H9 (cell line): ENCODE results near the gene UBE2Q2. TPM values are rescaled to one million over a fixed set of nuclear protein-coding genes. Genes with fewer than 3 reads are reported as not detected.

ENCODE experiments used
- DNase-seq: peaks from one replicate; pipeline ENCODE4 v3.0.0-alpha.2; 2017
- H2AFZ ChIP-seq: one replicate; pipeline ENCODE4 v1.6.1; 2013; ENCODE audit warnings: mild to moderate bottlenecking, low read length, control low read depth, moderate library complexity
- H2AK5ac ChIP-seq: 2 replicates; pipeline ENCODE4 v1.6.1; 2013; ENCODE audit warnings: low read length, control low read depth, mixed read lengths; ENCODE audit not compliant: insufficient read length
- H2BK120ac ChIP-seq: one replicate; pipeline ENCODE4 v1.6.1; 2013; ENCODE audit warnings: low read depth, mild to moderate bottlenecking, low read length, control low read depth, inconsistent platforms; ENCODE audit not compliant: poor library complexity, severe bottlenecking
- H2BK12ac ChIP-seq: 2 replicates; pipeline ENCODE4 v1.6.1; 2013; ENCODE audit warnings: low read length, control low read depth, mixed read lengths, low read depth; ENCODE audit not compliant: insufficient read length
- H2BK15ac ChIP-seq: 2 replicates; pipeline ENCODE4 v1.6.1; 2013; ENCODE audit warnings: low read depth, low read length, control low read depth
- H2BK20ac ChIP-seq: one replicate; pipeline ENCODE4 v1.6.1; 2013; ENCODE audit warnings: low read depth, mild to moderate bottlenecking, low read length, control low read depth, inconsistent platforms; ENCODE audit not compliant: poor library complexity, severe bottlenecking
- H2BK5ac ChIP-seq: 2 replicates; pipeline ENCODE4 v1.6.1; 2013; ENCODE audit warnings: low read length, control low read depth, mixed read lengths; ENCODE audit not compliant: insufficient read length
- H3K14ac ChIP-seq: 2 replicates; pipeline ENCODE4 v1.6.1; 2013; ENCODE audit warnings: low read length, control low read depth; ENCODE audit not compliant: insufficient read depth
- H3K18ac ChIP-seq: 2 replicates; pipeline ENCODE4 v1.6.1; 2013; ENCODE audit warnings: low read depth, mild to moderate bottlenecking, mixed read lengths, low read length, control low read depth; ENCODE audit not compliant: insufficient read length
- H3K23ac ChIP-seq: 2 replicates; pipeline ENCODE4 v1.6.1; 2013; ENCODE audit warnings: low read length, control low read depth, mixed read lengths, low read depth; ENCODE audit not compliant: insufficient read length
- H3K23me2 ChIP-seq: 2 replicates; pipeline ENCODE4 v1.6.1; 2013; ENCODE audit warnings: low read depth, mild to moderate bottlenecking, mixed read lengths, low read length, control low read depth; ENCODE audit not compliant: insufficient read length, poor library complexity, severe bottlenecking
- H3K27ac ChIP-seq: 2 replicates; pipeline ENCODE4 v1.5.1; 2013; ENCODE audit warnings: low read length, control low read depth, mixed read lengths, low read depth; ENCODE audit not compliant: insufficient read length
- H3K27me3 ChIP-seq: 2 replicates; pipeline ENCODE4 v1.6.1; 2013; ENCODE audit warnings: low read length, control low read depth, inconsistent platforms; ENCODE audit not compliant: insufficient read depth
- H3K4ac ChIP-seq: 2 replicates; pipeline ENCODE4 v1.6.1; 2013; ENCODE audit warnings: low read depth, mild to moderate bottlenecking, control low read depth, inconsistent platforms, low read length, moderate library complexity
- H3K4me1 ChIP-seq: 2 replicates; pipeline ENCODE4 v1.6.1; 2013; ENCODE audit warnings: low read length, control low read depth, inconsistent platforms; ENCODE audit not compliant: insufficient read depth
- H3K4me2 ChIP-seq: 2 replicates; pipeline ENCODE4 v1.6.1; 2013; ENCODE audit warnings: low read length, control low read depth, mixed read lengths; ENCODE audit not compliant: insufficient read length, insufficient read depth
- H3K56ac ChIP-seq: 2 replicates; pipeline ENCODE4 v1.6.1; 2013; ENCODE audit warnings: low read depth, mild to moderate bottlenecking, mixed read lengths, low read length, control low read depth; ENCODE audit not compliant: insufficient read length
- H3K79me1 ChIP-seq: 2 replicates; pipeline ENCODE4 v1.6.1; 2013; ENCODE audit warnings: low read depth, mild to moderate bottlenecking, moderate library complexity, low read length, control low read depth, inconsistent platforms; ENCODE audit not compliant: insufficient read depth, poor library complexity, severe bottlenecking
- H3K79me2 ChIP-seq: 2 replicates; pipeline ENCODE4 v1.6.1; 2013; ENCODE audit warnings: low read length, control low read depth, inconsistent platforms; ENCODE audit not compliant: insufficient read depth
- H3K9ac ChIP-seq: 2 replicates; pipeline ENCODE4 v1.6.1; 2013; ENCODE audit warnings: low read length, control low read depth, mixed read lengths; ENCODE audit not compliant: insufficient read length; ENCODE audit errors: extremely low read depth
- H3K9me3 ChIP-seq: one replicate; pipeline ENCODE4 v1.6.1; 2013; ENCODE audit warnings: low read depth, low read length, inconsistent platforms; ENCODE audit not compliant: control insufficient read depth
- H3T11ph ChIP-seq: one replicate; pipeline ENCODE4 v1.6.1; 2013; ENCODE audit warnings: mild to moderate bottlenecking, low read length, control low read depth, inconsistent platforms
- H4K20me1 ChIP-seq: one replicate; pipeline ENCODE4 v1.6.1; 2013; ENCODE audit not compliant: control insufficient read depth, insufficient read length, insufficient read depth
- H4K5ac ChIP-seq: 2 replicates; pipeline ENCODE4 v1.6.1; 2013; ENCODE audit warnings: low read depth, mild to moderate bottlenecking, mixed read lengths, low read length, control low read depth; ENCODE audit not compliant: insufficient read length
- H4K8ac ChIP-seq: replicated peaks from 2 replicates; pipeline ENCODE4 v1.6.1; 2013; ENCODE audit warnings: low read length, control low read depth, mixed read lengths, low read depth; ENCODE audit not compliant: insufficient read length
- H4K91ac ChIP-seq: 2 replicates; pipeline ENCODE4 v1.6.1; 2013; ENCODE audit warnings: low read depth, mild to moderate bottlenecking, moderate library complexity, mixed read lengths, low read length, control low read depth; ENCODE audit not compliant: insufficient read length
- H3K27ac Mint-ChIP-seq, 3 experiments: 2 replicates in 2 of 3; 3 replicates in 1 of 3; pipeline ENCODE4 v1.8.0; 2020 to 2021; ENCODE audit warnings: mixed read lengths in 3 of 3, mild to moderate bottlenecking in 1 of 3, moderate library complexity in 1 of 3
- H3K27me3 Mint-ChIP-seq: 2 replicates; pipeline ENCODE4 v1.8.0; 2021; ENCODE audit warnings: low read depth, mild to moderate bottlenecking, moderate library complexity, mixed read lengths
- H3K36me3 Mint-ChIP-seq, 3 experiments: 2 replicates in 2 of 3; 3 replicates in 1 of 3; pipeline ENCODE4 v1.8.0; 2020 to 2021; ENCODE audit warnings: low read depth in 3 of 3, mixed read lengths in 3 of 3; ENCODE audit not compliant: insufficient read depth in 1 of 3
- H3K4me1 Mint-ChIP-seq, 2 experiments: 2 replicates each; pipeline ENCODE4 v1.8.0; 2020; ENCODE audit warnings: mixed read lengths in 2 of 2
- H3K4me3 Mint-ChIP-seq, 2 experiments: 2 replicates in 1 of 2; 3 replicates in 1 of 2; pipeline ENCODE4 v1.8.0; 2020 to 2021; ENCODE audit warnings: mild to moderate bottlenecking in 2 of 2, mixed read lengths in 2 of 2, moderate library complexity in 1 of 2
- H3K9me3 Mint-ChIP-seq, 2 experiments: 2 replicates in 1 of 2; 3 replicates in 1 of 2; pipeline ENCODE4 v1.8.0; 2020; ENCODE audit warnings: mild to moderate bottlenecking in 2 of 2, mixed read lengths in 2 of 2, moderate library complexity in 1 of 2
- CTCF ChIP-seq: fragments of 200-600 bp; sonication (generic); conservative IDR thresholded peaks from 3 replicates; pipeline ENCODE4 v1.8.0; 2021; ENCODE audit warnings: antibody characterized with exemption, mild to moderate bottlenecking
- WGBS: extraction: QIAGEN DNeasy Blood & Tissue Kit; methylation state at CpG from one replicate; pipeline ENCODE4 v1.1.7; 2013; ENCODE audit warnings: missing lambda C conversion rate, low lambda C conversion rate, mixed read lengths; ENCODE audit not compliant: insufficient read length; ENCODE audit errors: extremely low coverage; 5-methylcytosine and 5-hydroxymethylcytosine counted together
- total RNA-seq: library from RNA; stranded (reverse); gene quantifications from 2 replicates; pipeline ENCODE4 v1.2.1, GENCODE V29; 2021

The UBE2Q2 gene
- total RNA-seq, 1 experiment from 2014 or later: 29.6 TPM

GRCh38 chr15:75814794-75815193 is 28.5 kb upstream of the UBE2Q2 start:
- H3K23ac ChIP-seq: no peak overlapping the region
- no peak overlapping the region for H3K9ac ChIP-seq
- H3K4me1 Mint-ChIP-seq: peaks cover 7 to 14% of the 10 kb centered on the region in 2 experiments
- no peak for TF ChIP-seq CTCF
- H2BK20ac ChIP-seq: no peak overlapping the region
- no peaks in the 10 kb centered on the region for H3K4me1 ChIP-seq
- H2BK12ac ChIP-seq: no peak overlapping the region
- no peaks in the 10 kb centered on the region for H4K20me1 ChIP-seq
- H3K4ac ChIP-seq: no peak overlapping the region
- H3K36me3 Mint-ChIP-seq: no peaks in the 10 kb centered on the region
- no peaks in the 10 kb centered on the region for H3K27me3 Mint-ChIP-seq
- H3K79me2 ChIP-seq: 0 out of 2 replicates have a peak, but pooled peaks cover 1% of the 10 kb centered on the region
- no peak overlapping the region for H2AFZ ChIP-seq
- H4K8ac ChIP-seq: no peak overlapping the region
- H3K27me3 ChIP-seq: no peaks in the 10 kb centered on the region
- no peak overlapping the region for H2BK15ac ChIP-seq
- no peak overlapping the region for H3K4me2 ChIP-seq
- no peak overlapping the region for H2BK5ac ChIP-seq
- no peaks in the 10 kb centered on the region for H3K79me1 ChIP-seq
- no peaks in the 10 kb centered on the region for H3K9me3 ChIP-seq
- H3K27ac Mint-ChIP-seq: no peak overlapping the region
- no peak overlapping the region for H3K56ac ChIP-seq
- no peak overlapping the region for H4K91ac ChIP-seq
- H3K9me3 Mint-ChIP-seq: peaks cover 0 to 1% of the 10 kb centered on the region in 2 experiments; a peak in 2 of 5 replicates
- no peak overlapping the region for H3T11ph ChIP-seq
- no peak overlapping the region for H3K14ac ChIP-seq
- no peak overlapping the region for H2AK5ac ChIP-seq
- DNase-seq: no peak
- no peak overlapping the region for H4K5ac ChIP-seq
- WGBS: no CpG with 5 or more reads among the region's 5 CpGs
- no peak overlapping the region for H2BK120ac ChIP-seq
- H3K23me2 ChIP-seq: no peaks in the 10 kb centered on the region
- no peak overlapping the region for H3K18ac ChIP-seq
- no peak overlapping the region for H3K4me3 Mint-ChIP-seq
- no peak overlapping the region for H3K27ac ChIP-seq
